SJSA1 (cell line): ENCODE results near the gene TNRC6B. TPM values are rescaled to one million over a fixed set of nuclear protein-coding genes. Genes with fewer than 3 reads are reported as not detected.
A peak's percentile ranks its signal among the peaks of the same experiment; 100 is the strongest.
"Not testable (repeated sequence)": the region's sequence is repeated elsewhere in the genome, so short reads cannot be mapped to it uniquely, and the experiment has no call there.

Experiments used
- DNase-seq, 2 experiments: peaks; one replicate each; pipeline ENCODE4 v3.0.0-alpha.2; 2015 to 2020; ENCODE audit warnings: low spot score in 2 of 2, low read depth in 1 of 2
- H3K27ac ChIP-seq: fragments of 250-450 bp; sonication (Bioruptor Pico); 2 replicates; pipeline ENCODE4 v1.5.1; 2020; ENCODE audit warnings: mild to moderate bottlenecking, moderate library complexity
- H3K27me3 ChIP-seq: fragments of 250-450 bp; sonication (Bioruptor Pico); replicated peaks from 2 replicates; pipeline ENCODE4 v1.5.1; 2020; ENCODE audit warnings: mild to moderate bottlenecking, moderate library complexity
- H3K36me3 ChIP-seq: fragments of 250-450 bp; sonication (Bioruptor Pico); 2 replicates; pipeline ENCODE4 v1.5.1; 2020; ENCODE audit warnings: mild to moderate bottlenecking
- H3K4me1 ChIP-seq: fragments of 250-450 bp; sonication (Bioruptor Pico); replicated peaks from 2 replicates; pipeline ENCODE4 v1.6.1; 2021; ENCODE audit warnings: mild to moderate bottlenecking
- H3K4me3 ChIP-seq: fragments of 250-450 bp; sonication (Bioruptor Pico); 2 replicates; pipeline ENCODE4 v1.5.1; 2020; ENCODE audit warnings: mild to moderate bottlenecking
- H3K9me3 ChIP-seq: fragments of 250-450 bp; sonication (Bioruptor Pico); replicated peaks from 2 replicates; pipeline ENCODE4 v1.5.1; 2020; ENCODE audit warnings: mild to moderate bottlenecking
- total RNA-seq: library from RNA; depleted of rRNA; stranded (reverse); fragments of >200 nt; shearing (Covaris generic); gene quantifications from 2 replicates; pipeline ENCODE4 v1.2.3, GENCODE V29; 2014; rRNA removed

The TNRC6B gene, protein sequence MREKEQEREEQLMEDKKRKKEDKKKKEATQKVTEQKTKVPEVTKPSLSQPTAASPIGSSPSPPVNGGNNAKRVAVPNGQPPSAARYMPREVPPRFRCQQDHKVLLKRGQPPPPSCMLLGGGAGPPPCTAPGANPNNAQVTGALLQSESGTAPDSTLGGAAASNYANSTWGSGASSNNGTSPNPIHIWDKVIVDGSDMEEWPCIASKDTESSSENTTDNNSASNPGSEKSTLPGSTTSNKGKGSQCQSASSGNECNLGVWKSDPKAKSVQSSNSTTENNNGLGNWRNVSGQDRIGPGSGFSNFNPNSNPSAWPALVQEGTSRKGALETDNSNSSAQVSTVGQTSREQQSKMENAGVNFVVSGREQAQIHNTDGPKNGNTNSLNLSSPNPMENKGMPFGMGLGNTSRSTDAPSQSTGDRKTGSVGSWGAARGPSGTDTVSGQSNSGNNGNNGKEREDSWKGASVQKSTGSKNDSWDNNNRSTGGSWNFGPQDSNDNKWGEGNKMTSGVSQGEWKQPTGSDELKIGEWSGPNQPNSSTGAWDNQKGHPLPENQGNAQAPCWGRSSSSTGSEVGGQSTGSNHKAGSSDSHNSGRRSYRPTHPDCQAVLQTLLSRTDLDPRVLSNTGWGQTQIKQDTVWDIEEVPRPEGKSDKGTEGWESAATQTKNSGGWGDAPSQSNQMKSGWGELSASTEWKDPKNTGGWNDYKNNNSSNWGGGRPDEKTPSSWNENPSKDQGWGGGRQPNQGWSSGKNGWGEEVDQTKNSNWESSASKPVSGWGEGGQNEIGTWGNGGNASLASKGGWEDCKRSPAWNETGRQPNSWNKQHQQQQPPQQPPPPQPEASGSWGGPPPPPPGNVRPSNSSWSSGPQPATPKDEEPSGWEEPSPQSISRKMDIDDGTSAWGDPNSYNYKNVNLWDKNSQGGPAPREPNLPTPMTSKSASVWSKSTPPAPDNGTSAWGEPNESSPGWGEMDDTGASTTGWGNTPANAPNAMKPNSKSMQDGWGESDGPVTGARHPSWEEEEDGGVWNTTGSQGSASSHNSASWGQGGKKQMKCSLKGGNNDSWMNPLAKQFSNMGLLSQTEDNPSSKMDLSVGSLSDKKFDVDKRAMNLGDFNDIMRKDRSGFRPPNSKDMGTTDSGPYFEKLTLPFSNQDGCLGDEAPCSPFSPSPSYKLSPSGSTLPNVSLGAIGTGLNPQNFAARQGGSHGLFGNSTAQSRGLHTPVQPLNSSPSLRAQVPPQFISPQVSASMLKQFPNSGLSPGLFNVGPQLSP (N-terminal part only)
- 10.5 and 16.6 TPM in 2 replicates for total RNA-seq

GRCh38 chr22:40177738-40178416 lies at the start of gene TNRC6B:
TNRC6B (plus strand) TSS chr22:40177925; CDS start chr22:40178136, 211 bp downstream.
- Histone ChIP-seq H3K4me3 (peak within 1 kb of the TSS; percentile 56), H3K9me3 (no peaks in the 10 kb centered on the region), H3K36me3 (no peaks in the 10 kb centered on the region), H3K4me1 (peaks cover 46% of the 10 kb centered on the region), H3K27ac (peak within 1 kb of the TSS; percentile 82), H3K27me3 (no peaks in the 10 kb centered on the region)
- DNase-seq: peak; percentile 83 to 92

DNA sequence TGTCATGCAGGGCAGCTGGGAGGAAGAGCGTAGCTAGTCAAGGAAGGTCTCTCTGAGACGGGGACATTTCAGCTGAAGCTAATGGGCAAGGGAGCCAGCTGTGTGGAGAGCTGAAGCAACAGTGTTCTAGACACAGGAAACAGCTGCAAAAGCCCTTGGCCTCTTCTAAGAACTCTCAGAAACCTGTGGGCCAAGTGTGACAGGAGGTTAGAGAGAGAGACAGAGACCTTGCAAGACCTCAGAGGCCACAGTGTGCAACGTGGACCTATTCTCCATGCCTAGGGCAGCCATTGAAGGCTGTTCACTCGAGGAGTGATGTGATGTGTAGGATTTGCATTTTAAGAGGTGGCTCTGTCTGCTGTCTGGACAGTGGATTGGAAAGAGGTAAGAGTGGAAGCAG lies 48.7 kb upstream of the TNRC6B start:
- no peak overlapping the region for H3K27ac ChIP-seq
- DNase-seq: no peak

GRCh38 chr22:40137132-40137531 lies 40.6 kb upstream of the TNRC6B start:
- no peaks in the 10 kb centered on the region for H3K36me3 ChIP-seq
- H3K27ac ChIP-seq: no peak overlapping the region
- H3K4me3 ChIP-seq: no peak overlapping the region
- DNase-seq: no peak
- no peaks in the 10 kb centered on the region for H3K4me1 ChIP-seq
- no peaks in the 10 kb centered on the region for H3K27me3 ChIP-seq
- H3K9me3 ChIP-seq: no peaks in the 10 kb centered on the region

More for the DNA sequence above, 48.7 kb upstream of the TNRC6B start:
- Histone ChIP-seq H3K36me3 (no peaks in the 10 kb centered on the region), H3K27me3 (no peaks in the 10 kb centered on the region), H3K4me1 (no peaks in the 10 kb centered on the region), H3K4me3 (no peak overlapping the region), H3K9me3 (no peaks in the 10 kb centered on the region)

GRCh38 chr22:40138866-40139265 lies 38.9 kb upstream of the TNRC6B start:
- Histone ChIP-seq H3K27me3 (no peaks in the 10 kb centered on the region), H3K4me3 (no peak overlapping the region), H3K36me3 (no peaks in the 10 kb centered on the region), H3K27ac (no peak overlapping the region), H3K9me3 (no peaks in the 10 kb centered on the region), H3K4me1 (no peaks in the 10 kb centered on the region)
- no peak for DNase-seq

- H3K27me3 ChIP-seq: no peaks in the 10 kb centered on the region
- H3K36me3 ChIP-seq: no peaks in the 10 kb centered on the region
- no peaks in the 10 kb centered on the region for H3K4me1 ChIP-seq
- no peaks in the 10 kb centered on the region for H3K9me3 ChIP-seq
- H3K27ac ChIP-seq: no peak overlapping the region
- no peak overlapping the region for H3K4me3 ChIP-seq
- DNase-seq: no peak
These were observed 30.1 kb upstream of the TNRC6B start for GRCh38 chr22:40147388-40148176.

DNA sequence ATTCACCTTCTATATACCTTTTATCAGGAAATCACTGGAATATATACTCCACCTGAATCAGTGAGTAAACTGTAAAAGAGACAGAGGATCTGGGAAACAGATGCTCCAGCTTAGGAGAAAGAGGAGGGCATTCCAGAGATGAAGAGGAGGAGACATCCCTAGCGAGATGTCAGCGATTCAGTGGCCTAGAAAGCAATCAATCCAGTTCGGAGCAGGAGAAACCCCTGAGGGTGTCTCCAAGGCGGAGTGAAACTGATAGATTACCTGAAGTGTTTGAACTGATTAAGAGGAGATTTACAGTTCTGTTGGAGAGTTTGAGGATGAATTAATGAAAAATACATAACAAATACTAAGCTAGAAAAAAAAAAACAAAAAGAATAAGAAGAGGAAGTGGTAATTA lies 24.5 kb upstream of the TNRC6B start:
- DNase-seq: no peak

DNA sequence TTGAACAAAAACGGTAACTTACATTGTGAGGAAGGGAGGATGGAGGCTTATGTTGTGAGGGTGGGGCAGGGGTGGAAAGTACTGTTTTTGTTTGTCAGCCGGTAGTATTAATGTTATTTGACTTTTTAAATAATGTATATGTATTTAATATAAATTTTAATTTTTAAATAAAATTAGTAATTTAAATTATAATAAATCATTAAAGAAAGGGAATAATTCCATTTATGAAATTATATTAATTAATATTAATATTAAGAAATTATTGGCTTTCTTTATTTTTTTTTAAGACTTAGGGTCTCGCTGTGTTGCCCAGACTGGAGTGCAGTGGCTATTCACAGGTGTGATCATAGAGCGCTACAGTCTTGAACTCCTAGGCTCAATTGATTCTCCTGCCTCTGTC lies 24.0 kb upstream of the TNRC6B start:
- Histone ChIP-seq H3K27me3 (no peaks in the 10 kb centered on the region), H3K27ac (no peak overlapping the region), H3K4me3 (no peak overlapping the region), H3K36me3 (no peaks in the 10 kb centered on the region), H3K9me3 (no peaks in the 10 kb centered on the region), H3K4me1 (peaks cover 11% of the 10 kb centered on the region)
- DNase-seq: no peak

More for the DNA sequence above, 24.5 kb upstream of the TNRC6B start:
- Histone ChIP-seq H3K4me1 (peaks cover 11% of the 10 kb centered on the region), H3K4me3 (no peak overlapping the region), H3K27ac (no peak overlapping the region), H3K27me3 (no peaks in the 10 kb centered on the region), H3K9me3 (no peaks in the 10 kb centered on the region), H3K36me3 (no peaks in the 10 kb centered on the region)

- no peaks in the 10 kb centered on the region for H3K36me3 ChIP-seq
- H3K27me3 ChIP-seq: no peaks in the 10 kb centered on the region
- H3K27ac ChIP-seq: no peak overlapping the region
- peaks cover 11% of the 10 kb centered on the region for H3K4me1 ChIP-seq
- no peaks in the 10 kb centered on the region for H3K9me3 ChIP-seq
- DNase-seq: peak in 1 of 2 experiments; percentile 34
- no peak overlapping the region for H3K4me3 ChIP-seq
These were observed 21.7 kb upstream of the TNRC6B start for GRCh38 chr22:40156001-40156516.

GRCh38 chr22:40156682-40157081 lies 21.0 kb upstream of the TNRC6B start:
- H3K4me1 ChIP-seq: peaks cover 11% of the 10 kb centered on the region
- not testable (repeated sequence) for H3K27ac ChIP-seq, H3K27me3 ChIP-seq, H3K36me3 ChIP-seq, H3K4me3 ChIP-seq, DNase-seq, H3K9me3 ChIP-seq

GRCh38 chr22:40157330-40157945 lies 20.3 kb upstream of the TNRC6B start:
- H3K4me3 ChIP-seq: no peak overlapping the region

DNA sequence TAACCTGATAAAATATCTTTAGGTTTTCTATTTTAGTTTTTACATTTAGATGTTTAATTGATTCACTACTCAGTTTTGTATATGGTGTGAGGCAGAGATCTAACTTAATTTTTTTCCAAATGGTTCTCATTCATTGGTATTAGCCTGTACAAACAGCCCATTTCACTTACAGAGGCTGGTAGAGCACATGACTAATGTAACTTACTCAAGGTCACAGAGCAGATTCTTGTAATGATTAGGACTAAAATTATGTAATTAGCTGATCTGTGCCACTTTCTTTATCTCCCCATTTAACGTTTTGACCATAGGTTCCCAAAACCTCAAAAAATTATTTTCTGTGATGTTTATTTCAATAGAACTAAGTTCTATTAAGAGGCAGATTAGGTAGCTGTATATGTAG lies 16.5 kb upstream of the TNRC6B start:
- Histone ChIP-seq H3K27me3 (no peaks in the 10 kb centered on the region), H3K4me1 (peaks cover 3% of the 10 kb centered on the region), H3K9me3 (peaks cover 3% of the 10 kb centered on the region; the same call in 1 of the 2 replicates), H3K4me3 (no peak overlapping the region), H3K36me3 (no peaks in the 10 kb centered on the region), H3K27ac (no peak overlapping the region)
- DNase-seq: no peak

More at GRCh38 chr22:40157330-40157945, 20.3 kb upstream of the TNRC6B start:
- no peak for DNase-seq
- Histone ChIP-seq H3K4me1 (peaks cover 11% of the 10 kb centered on the region), H3K36me3 (no peaks in the 10 kb centered on the region), H3K9me3 (no peaks in the 10 kb centered on the region), H3K27me3 (no peaks in the 10 kb centered on the region), H3K27ac (no peak overlapping the region)

DNA sequence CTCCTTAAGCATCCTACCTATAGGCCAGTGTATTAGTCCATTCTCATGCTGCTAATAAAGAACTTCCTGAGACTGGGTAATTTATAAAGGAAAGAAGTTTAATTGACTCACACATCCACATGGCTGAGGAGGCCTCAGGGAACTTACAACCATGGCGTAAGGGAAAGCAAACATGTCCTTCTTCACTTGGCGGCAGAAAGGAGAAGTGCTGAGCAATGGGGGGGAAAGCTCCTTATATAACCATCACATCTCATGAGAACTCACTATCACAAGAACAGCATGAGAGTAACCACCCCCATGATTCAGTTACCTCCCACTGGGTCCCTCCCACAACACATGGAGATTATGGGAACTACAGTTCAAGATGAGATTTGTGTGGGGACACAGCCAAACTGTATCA lies 12.2 kb upstream of the TNRC6B start:
- DNase-seq, H3K36me3 ChIP-seq, H3K27ac ChIP-seq, H3K9me3 ChIP-seq, H3K27me3 ChIP-seq, H3K4me1 ChIP-seq, H3K4me3 ChIP-seq: not testable (repeated sequence)
